A549 (cell line): ENCODE results near the gene GPATCH2. TPM values are rescaled to one million over a fixed set of nuclear protein-coding genes. Genes with fewer than 3 reads are reported as not detected.

Experiments used
- ATAC-seq, 2 experiments: fragments of 200-7000 bp in 1 of 2; fragments of >200 bp in 1 of 2; cut with Nextera tagmentation in 1 of 2; cut with Tn5 transposase in 1 of 2; 3 replicates each; pipeline versions ENCODE4 v1.8.0 to v1.9.1; 2018 to 2020; ENCODE audit warnings: mild to moderate bottlenecking in 1 of 2, moderate library complexity in 1 of 2
- CTCF ChIA-PET: fragments of 300-600 bp; sonication (Branson Sonifier 250); formaldehyde crosslinking; extraction: SDS; loops from one replicate; lab custom pipeline; 2021; ENCODE audit warnings: antibody characterized with exemption, inconsistent platforms; lab: Yijun Ruan, JAX
- POLR2A ChIA-PET: fragments of 350-600 bp; formaldehyde crosslinking; extraction: SDS; loops from one replicate; lab custom pipeline; 2021; ENCODE audit warnings: antibody characterized with exemption, inconsistent platforms; lab: Yijun Ruan, JAX
- DNase-seq, 2 experiments: peaks; one replicate each; pipeline versions ENCODE4 v3.0.0 to v3.0.0-alpha.2; 2011 to 2016; ENCODE audit warnings: low read depth in 1 of 2, low spot score in 1 of 2
- FAIRE-seq: peaks from 2 replicates; lab custom pipeline; 2011; peaks lifted over from hg19 to GRCh38; lab: Jason Lieb, UNC
- H3K27ac ChIP-seq, 2 experiments: fragments of >200 bp; sonication (Bioruptor Twin); formaldehyde crosslinking; 3 replicates each; pipeline ENCODE4 v1.5.1; 2016 to 2017
- H3K4me1 ChIP-seq: fragments of >200 bp; sonication (Bioruptor Twin); formaldehyde crosslinking; 3 replicates; pipeline ENCODE4 v1.6.1; 2016
- H3K4me2 ChIP-seq: fragments of >200 bp; sonication (Bioruptor Twin); formaldehyde crosslinking; 3 replicates; pipeline ENCODE4 v1.6.1; 2016
- H3K4me3 ChIP-seq: fragments of >200 bp; sonication (Bioruptor Twin); formaldehyde crosslinking; 3 replicates; pipeline ENCODE4 v1.5.1; 2016
- H3K9me3 ChIP-seq: fragments of >200 bp; sonication (Bioruptor Twin); formaldehyde crosslinking; 3 replicates; pipeline ENCODE4 v1.6.1; 2016
- CBX2 ChIP-seq: fragments of 200-600 bp; sonication (generic); IDR thresholded peaks from 2 replicates; pipeline ENCODE4 v1.6.1; 2016; ENCODE audit warnings: low read depth, mild to moderate bottlenecking, borderline replicate concordance
- CHD4 ChIP-seq: fragments of 200-600 bp; sonication (generic); IDR thresholded peaks from 2 replicates; pipeline ENCODE4 v1.6.1; 2016; ENCODE audit warnings: antibody characterized with exemption, mild to moderate bottlenecking, borderline replicate concordance
- E2F6 ChIP-seq: IDR thresholded peaks from 2 replicates; pipeline ENCODE4 v1.6.1; 2012; ENCODE audit warnings: low read depth, borderline replicate concordance
- ESRRA ChIP-seq: fragments of 150-350 bp; IDR thresholded peaks from 2 replicates; pipeline ENCODE4 v1.6.1; 2014; ENCODE audit warnings: mild to moderate bottlenecking, low read length, borderline replicate concordance
- FOSB ChIP-seq: fragments of 250-450 bp; sonication (Bioruptor Pico); IDR thresholded peaks from 2 replicates; pipeline ENCODE4 v1.5.0; 2020; ENCODE audit warnings: mild to moderate bottlenecking, moderate library complexity
- FOSL2 ChIP-seq, 2 experiments: fragments of 450-650 bp in 1 of 2; fragments of >200 bp in 1 of 2; sonication (Bioruptor Twin) in 1 of 2; formaldehyde crosslinking; IDR thresholded peaks; 2 replicates each; pipeline versions ENCODE4 v1.5.0 to v1.6.1; 2016 to 2020; ENCODE audit warnings: mild to moderate bottlenecking in 1 of 2, moderate library complexity in 1 of 2
- HMGXB4 ChIP-seq: fragments of 250-450 bp; sonication (Bioruptor Pico); IDR thresholded peaks from 2 replicates; pipeline ENCODE4 v1.5.0; 2021; ENCODE audit warnings: mild to moderate bottlenecking, moderate library complexity, borderline replicate concordance
- HOXB5 ChIP-seq: fragments of 250-450 bp; sonication (Bioruptor Pico); IDR thresholded peaks from 2 replicates; pipeline ENCODE4 v1.5.0; 2020; ENCODE audit warnings: mild to moderate bottlenecking, moderate library complexity
- MAFK ChIP-seq: fragments of 450-650 bp; IDR thresholded peaks from 2 replicates; pipeline ENCODE4 v1.6.1; 2014; ENCODE audit not compliant: partially characterized antibody
- MAX ChIP-seq: IDR thresholded peaks from 2 replicates; pipeline ENCODE4 v1.6.1; 2012
- MAZ ChIP-seq: fragments of 150-350 bp; IDR thresholded peaks from 2 replicates; pipeline ENCODE4 v1.6.1; 2014; ENCODE audit warnings: antibody characterized with exemption, low read depth, low read length, borderline replicate concordance
- MYC ChIP-seq: IDR thresholded peaks from 2 replicates; pipeline ENCODE4 v1.6.1; 2012; ENCODE audit warnings: mild to moderate bottlenecking, inconsistent platforms, low read length, improper control_type of control experiment, borderline replicate concordance
- NFE2L2 ChIP-seq: fragments of 150-350 bp; conservative IDR thresholded peaks from 2 replicates; pipeline ENCODE4 v1.6.1; 2014; ENCODE audit warnings: low read length
- NPAS2 ChIP-seq: fragments of 250-450 bp; sonication (Bioruptor Pico); IDR thresholded peaks from 2 replicates; pipeline ENCODE4 v1.8.0; 2022; ENCODE audit warnings: mild to moderate bottlenecking, moderate library complexity, borderline replicate concordance
- NR3C1 ChIP-seq: fragments of >200 bp; sonication (Bioruptor Twin); formaldehyde crosslinking; IDR thresholded peaks from 3 replicates; pipeline ENCODE4 v1.6.1; 2017
- PHF8 ChIP-seq: fragments of 200-600 bp; sonication (generic); IDR thresholded peaks from 2 replicates; pipeline ENCODE4 v1.6.1; 2016; ENCODE audit warnings: low read depth, mild to moderate bottlenecking, antibody characterized with exemption, moderate library complexity, borderline replicate concordance
- POLR2AphosphoS2 ChIP-seq: conservative IDR thresholded peaks from 2 replicates; pipeline ENCODE4 v1.6.1; 2012; ENCODE audit warnings: low read length, improper control_type of control experiment, inconsistent platforms
- RCOR1 ChIP-seq: fragments of 150-350 bp; IDR thresholded peaks from 2 replicates; pipeline ENCODE4 v1.6.1; 2014; ENCODE audit warnings: antibody characterized with exemption, low read length, low read depth
- REST ChIP-seq: fragments of 200-600 bp; sonication (generic); IDR thresholded peaks from 2 replicates; pipeline ENCODE4 v1.6.1; 2016; ENCODE audit warnings: antibody characterized with exemption, mild to moderate bottlenecking, moderate library complexity
- TFCP2L1 ChIP-seq: fragments of 250-450 bp; sonication (Bioruptor Pico); IDR thresholded peaks from 2 replicates; pipeline ENCODE4 v1.5.0; 2021; ENCODE audit warnings: mild to moderate bottlenecking
- TP53 ChIP-seq: fragments of 250-450 bp; sonication (Bioruptor Pico); IDR thresholded peaks from 2 replicates; pipeline ENCODE4 v1.5.0; 2021; ENCODE audit warnings: mild to moderate bottlenecking, moderate library complexity
- ZC3H11A ChIP-seq: fragments of 450-650 bp; IDR thresholded peaks from 2 replicates; pipeline ENCODE4 v1.6.1; 2014; ENCODE audit warnings: antibody characterized with exemption, mild to moderate bottlenecking
- ZFP36 ChIP-seq: fragments of 450-650 bp; IDR thresholded peaks from 2 replicates; pipeline ENCODE4 v1.6.1; 2014; ENCODE audit warnings: borderline replicate concordance; ENCODE audit not compliant: partially characterized antibody
- WGBS: methylation state at CpG from one replicate; pipeline ENCODE4 v1.1.6; 2017; ENCODE audit errors: missing lambda C conversion rate; 5-methylcytosine and 5-hydroxymethylcytosine counted together
- polyA plus RNA-seq, 4 experiments: library from polyadenylated mRNA; depleted of rRNA in 3 of 4; stranded (reverse); fragments of >200 nt; fragmentation: RNase III in 1 of 4; extraction: RNeasy Plus Mini Kit Qiagen cat#74134 plus additional on column Dnase treatment in 1 of 4; gene quantifications; 2 replicates in 3 of 4; 3 replicates in 1 of 4; pipeline ENCODE4 v1.2.3, GENCODE V29; 2011 to 2017
- TF ChIP-seq, protein P1 (sequence below): fragments of >200 bp; sonication (Bioruptor Twin); formaldehyde crosslinking; IDR thresholded peaks from 3 replicates; pipeline ENCODE4 v1.6.1; 2016
- TF ChIP-seq, protein P2 (sequence below): fragments of 150-350 bp; IDR thresholded peaks from 2 replicates; pipeline ENCODE4 v1.6.1; 2014; ENCODE audit warnings: low read depth, mild to moderate bottlenecking, low read length

GPATCH2 gene
- polyA plus RNA-seq, 2 of the 4 experiments (the other 2 are of a cell fraction): 10.8 to 18.6 TPM

- DNase-seq: no peak
- POLR2A ChIA-PET: no interaction called here
- CTCF ChIA-PET: no interaction called here
- H3K4me2 ChIP-seq: no peak overlapping the region
- no peaks in the 10 kb centered on the region for H3K9me3 ChIP-seq
- no peak overlapping the region for H3K27ac ChIP-seq
- no peak for ATAC-seq
- no peak for FAIRE-seq
- no peak overlapping the region for H3K4me3 ChIP-seq
- peaks cover 13% of the 10 kb centered on the region for H3K4me1 ChIP-seq
- TF ChIP-seq ESRRA: no peak
- TF ChIP-seq, protein P1, sequence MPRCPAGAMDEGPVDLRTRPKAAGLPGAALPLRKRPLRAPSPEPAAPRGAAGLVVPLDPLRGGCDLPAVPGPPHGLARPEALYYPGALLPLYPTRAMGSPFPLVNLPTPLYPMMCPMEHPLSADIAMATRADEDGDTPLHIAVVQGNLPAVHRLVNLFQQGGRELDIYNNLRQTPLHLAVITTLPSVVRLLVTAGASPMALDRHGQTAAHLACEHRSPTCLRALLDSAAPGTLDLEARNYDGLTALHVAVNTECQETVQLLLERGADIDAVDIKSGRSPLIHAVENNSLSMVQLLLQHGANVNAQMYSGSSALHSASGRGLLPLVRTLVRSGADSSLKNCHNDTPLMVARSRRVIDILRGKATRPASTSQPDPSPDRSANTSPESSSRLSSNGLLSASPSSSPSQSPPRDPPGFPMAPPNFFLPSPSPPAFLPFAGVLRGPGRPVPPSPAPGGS: no peak
- TF ChIP-seq TFCP2L1: no peak
- no peak for TF ChIP-seq FOSB (CRISPR knock-in tag)
- TF ChIP-seq CHD4: no peak
- no peak for TF ChIP-seq RCOR1
- TF ChIP-seq MAZ: no peak
- no peak for TF ChIP-seq TP53 (CRISPR knock-in tag)
- TF ChIP-seq ZFP36: no peak
- TF ChIP-seq FOSL2 (IDR thresholded peaks at IDR 0.05): no peak
- TF ChIP-seq FOSL2 (CRISPR knock-in tag; IDR thresholded peaks at IDR 0.05): no peak
- no peak for TF ChIP-seq HOXB5 (CRISPR knock-in tag)
- no peak for TF ChIP-seq MAX
- no peak for TF ChIP-seq CBX2
- WGBS: 94% methylated on average over 2 of the region's 2 CpGs
Observed at GRCh38 chr1:217527151-217527550, 103.7 kb downstream of the GPATCH2 start.

DNA sequence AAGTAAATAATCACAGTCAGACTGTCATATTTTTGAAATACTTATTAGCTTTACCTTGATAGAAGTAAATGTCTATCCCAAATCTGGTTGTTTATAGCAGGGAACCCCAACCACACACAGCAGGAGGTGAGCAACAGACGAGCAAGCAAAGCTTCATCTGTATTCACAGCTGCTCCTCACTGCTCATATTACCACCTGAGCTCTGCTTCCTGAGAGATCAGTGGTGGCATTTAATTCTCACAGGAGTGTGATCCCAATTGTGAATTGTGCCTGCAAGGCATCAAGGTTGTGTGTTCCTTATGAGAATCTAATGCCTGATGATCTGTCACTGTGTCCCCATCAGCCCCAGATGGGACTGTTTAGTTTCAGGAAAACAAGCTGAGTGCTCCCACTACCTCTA lies 104.3 kb downstream of the GPATCH2 start:
- 95% methylated on average over 1 of the region's 1 CpG for WGBS
- no peak for DNase-seq
- Histone ChIP-seq H3K4me2 (no peak overlapping the region), H3K9me3 (no peaks in the 10 kb centered on the region), H3K4me3 (no peak overlapping the region), H3K4me1 (peaks cover 13% of the 10 kb centered on the region), H3K27ac (no peak overlapping the region)
- FAIRE-seq: no peak
- TF ChIP-seq E2F6 (no peak), MAZ (no peak), ZFP36 (no peak), POLR2AphosphoS2 (no peak), NR3C1 (no peak), PHF8 (no peak), RCOR1 (no peak), FOSB (CRISPR knock-in tag) (no peak), MAFK (no peak)
- TF ChIP-seq, protein P2, sequence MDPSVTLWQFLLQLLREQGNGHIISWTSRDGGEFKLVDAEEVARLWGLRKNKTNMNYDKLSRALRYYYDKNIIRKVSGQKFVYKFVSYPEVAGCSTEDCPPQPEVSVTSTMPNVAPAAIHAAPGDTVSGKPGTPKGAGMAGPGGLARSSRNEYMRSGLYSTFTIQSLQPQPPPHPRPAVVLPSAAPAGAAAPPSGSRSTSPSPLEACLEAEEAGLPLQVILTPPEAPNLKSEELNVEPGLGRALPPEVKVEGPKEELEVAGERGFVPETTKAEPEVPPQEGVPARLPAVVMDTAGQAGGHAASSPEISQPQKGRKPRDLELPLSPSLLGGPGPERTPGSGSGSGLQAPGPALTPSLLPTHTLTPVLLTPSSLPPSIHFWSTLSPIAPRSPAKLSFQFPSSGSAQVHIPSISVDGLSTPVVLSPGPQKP: no peak
- CTCF ChIA-PET: no interaction called here
- no peak for ATAC-seq
- POLR2A ChIA-PET: no interaction called here

DNA sequence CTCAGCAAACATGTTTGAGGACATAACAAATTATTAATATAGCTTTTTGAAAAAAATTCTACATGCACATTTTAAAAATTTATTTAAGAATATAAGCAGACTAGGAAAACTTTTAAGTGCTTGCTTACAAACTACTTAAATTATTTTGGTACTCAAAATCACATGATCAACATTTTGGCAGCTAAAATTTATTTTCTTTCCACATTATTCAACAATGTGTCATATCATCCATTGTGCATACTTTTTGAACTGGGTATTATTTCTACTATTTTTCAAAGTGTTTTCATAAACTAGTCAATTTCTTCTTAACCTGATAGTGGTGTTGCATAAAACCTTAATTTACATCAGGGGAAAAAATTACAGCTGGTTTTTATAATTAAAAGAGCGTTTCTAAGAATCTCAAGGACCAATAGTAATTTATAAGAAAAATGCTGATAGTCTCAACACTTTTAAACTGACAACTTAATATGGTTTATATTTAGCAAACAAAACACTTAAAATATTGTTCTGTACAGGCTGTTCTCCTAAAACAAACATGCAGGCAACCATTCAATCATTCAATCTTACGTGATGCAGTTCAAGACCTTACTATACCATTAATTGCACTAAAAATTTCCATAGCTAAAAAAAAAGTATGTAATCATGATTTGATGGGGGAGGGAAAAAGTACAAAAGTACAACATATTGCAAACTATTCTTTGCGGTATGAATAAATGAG lies 105.0 kb downstream of the GPATCH2 start:
- no peak overlapping the region for H3K27ac ChIP-seq
- no peak for ATAC-seq
- ChIA-PET CTCF (interaction anchor here (0.7 kb wide), 1 partner anchor 187 kb away, joined by 3 read pairs; no protein-coding TSS in a partner anchor), POLR2A (no interaction called here)
- no peak overlapping the region for H3K4me3 ChIP-seq
- FAIRE-seq: no peak
- peak overlapping the region; percentile 13; the same call in 1 of the 3 replicates for H3K4me2 ChIP-seq
- H3K9me3 ChIP-seq: no peaks in the 10 kb centered on the region
- no peak for DNase-seq
- WGBS: 88% methylated on average over 3 of the region's 3 CpGs
- H3K4me1 ChIP-seq: peaks cover 13% of the 10 kb centered on the region
- TF ChIP-seq REST: no peak
- TF ChIP-seq MYC: no peak
- no peak for TF ChIP-seq ZC3H11A
- TF ChIP-seq NPAS2: no peak
- no peak for TF ChIP-seq NFE2L2
- no peak for TF ChIP-seq NR3C1
- TF ChIP-seq HMGXB4 (CRISPR knock-in tag): no peak
